Stimulated activated CD4-positive, alpha-beta T cell treated with anti-CD3 and anti-CD28 coated beads, Interleukin-2, amount 100 ng/mL, for 48 hours (primary cell): Measurements from ENCODE around the gene GPC1.

Source experiments
- DNase-seq, 2 donors: peaks; one replicate each; pipeline ENCODE4 v3.0.0-alpha.2; 2020

The GPC1 gene

DNA sequence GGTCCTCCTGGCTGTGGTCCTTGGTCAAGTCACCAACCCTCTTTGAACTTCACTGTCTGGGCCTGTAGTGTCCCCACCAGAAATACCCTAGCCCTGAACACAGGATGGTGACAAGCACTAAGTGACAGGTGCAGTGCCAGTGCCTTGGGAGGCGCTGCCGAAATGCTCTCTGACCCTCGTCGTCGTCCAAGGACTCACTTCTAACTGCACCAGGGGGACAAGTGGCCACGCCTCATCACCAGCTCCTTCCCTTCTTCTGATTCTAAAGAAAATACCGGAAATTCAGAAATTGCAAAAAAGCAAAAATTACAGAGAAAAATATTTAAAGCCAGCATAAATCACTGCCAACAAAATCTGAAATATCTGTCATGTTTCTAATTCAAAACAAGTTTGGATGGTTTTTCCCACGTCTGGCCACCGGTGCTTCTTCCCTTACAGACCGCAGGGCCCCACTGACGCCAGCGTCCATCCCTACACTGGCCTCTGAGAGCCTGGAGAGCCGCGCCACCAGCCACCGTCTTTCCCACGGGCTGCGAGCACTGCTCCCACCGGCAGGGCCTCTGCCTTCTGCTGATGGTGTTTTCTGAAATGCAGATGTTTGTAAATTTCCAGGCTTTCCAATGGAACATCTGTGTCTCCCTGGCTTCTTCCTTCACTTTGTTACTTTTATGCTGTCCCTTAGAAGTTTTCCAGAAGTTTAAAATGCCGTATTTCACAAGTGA lies 37.4 kb upstream of the GPC1 start:
- no peak for DNase-seq

DNA sequence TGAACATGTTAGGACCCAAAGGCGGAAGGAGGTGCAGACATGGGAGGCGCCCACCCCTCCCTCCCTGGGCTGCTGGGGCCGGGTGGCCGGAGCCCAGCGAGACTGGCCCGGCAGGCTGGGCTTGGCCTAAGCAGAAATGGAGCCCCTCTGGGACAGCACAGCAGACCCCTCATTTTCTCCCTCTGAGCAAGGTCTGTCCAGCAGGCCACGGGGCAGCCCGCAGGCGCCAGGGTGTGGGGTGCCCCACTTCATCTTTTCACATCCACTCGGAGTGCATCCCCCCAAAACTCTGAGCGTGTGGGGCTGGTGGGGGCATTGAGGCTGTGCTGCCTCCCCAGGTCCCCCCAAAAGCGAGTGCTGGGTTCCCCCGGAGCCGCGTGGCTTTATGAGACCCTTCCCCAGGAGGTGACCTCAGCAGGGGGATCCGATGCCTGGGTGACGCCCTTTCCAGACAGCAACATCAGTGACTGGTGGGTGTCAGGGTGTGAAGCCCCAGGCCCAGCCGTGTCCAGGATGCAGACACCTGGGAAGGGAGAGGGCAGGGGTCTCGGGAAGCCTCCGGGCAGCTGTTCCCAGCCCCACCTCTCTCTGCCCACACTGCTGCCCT lies 36.7 kb upstream of the GPC1 start:
- DNase-seq = no peak

DNA sequence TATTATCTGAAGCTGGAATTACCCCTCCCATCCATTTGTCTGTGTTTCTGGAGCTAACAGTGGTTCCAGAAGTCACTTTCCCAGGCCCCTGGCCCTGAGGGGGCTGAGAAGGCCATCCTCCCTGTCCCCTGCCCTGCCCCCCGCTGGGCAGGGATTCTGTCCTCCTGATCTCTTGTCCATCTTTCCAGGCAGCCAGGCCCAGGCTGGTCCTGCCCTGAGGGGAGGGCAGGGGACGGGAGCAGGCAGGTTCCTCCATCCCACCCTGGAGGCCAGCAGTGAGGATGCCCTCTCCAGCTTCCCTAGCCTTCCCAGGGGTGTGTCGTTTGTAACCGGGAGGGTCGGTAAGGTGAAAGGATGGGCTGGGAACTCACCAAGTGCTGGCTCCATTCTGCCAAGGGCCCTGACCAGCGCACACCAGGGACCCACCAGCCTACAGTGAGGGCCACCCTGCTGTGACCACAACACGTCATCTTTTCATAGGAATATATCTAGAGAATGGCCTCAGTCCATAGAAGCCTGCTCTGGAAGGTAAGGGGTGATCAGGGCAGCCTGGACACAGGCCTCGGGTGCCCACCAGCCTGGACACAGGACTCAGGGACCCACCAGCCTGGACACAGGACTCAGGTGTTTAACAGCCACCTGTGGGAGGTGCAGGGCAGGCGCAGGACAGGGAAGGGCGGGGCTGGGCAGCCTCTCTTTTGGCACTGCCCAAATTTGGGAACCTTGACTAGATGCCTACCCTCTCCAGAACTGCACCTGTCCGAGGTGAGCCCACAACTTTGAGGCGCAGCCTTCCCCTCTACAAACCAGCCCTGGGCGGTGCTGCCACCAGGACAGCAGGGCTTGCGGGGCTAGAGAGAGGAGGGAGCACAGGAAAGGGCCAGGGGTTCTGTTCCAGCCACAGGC lies 35.8 kb upstream of the GPC1 start:
- no peak for DNase-seq

DNA sequence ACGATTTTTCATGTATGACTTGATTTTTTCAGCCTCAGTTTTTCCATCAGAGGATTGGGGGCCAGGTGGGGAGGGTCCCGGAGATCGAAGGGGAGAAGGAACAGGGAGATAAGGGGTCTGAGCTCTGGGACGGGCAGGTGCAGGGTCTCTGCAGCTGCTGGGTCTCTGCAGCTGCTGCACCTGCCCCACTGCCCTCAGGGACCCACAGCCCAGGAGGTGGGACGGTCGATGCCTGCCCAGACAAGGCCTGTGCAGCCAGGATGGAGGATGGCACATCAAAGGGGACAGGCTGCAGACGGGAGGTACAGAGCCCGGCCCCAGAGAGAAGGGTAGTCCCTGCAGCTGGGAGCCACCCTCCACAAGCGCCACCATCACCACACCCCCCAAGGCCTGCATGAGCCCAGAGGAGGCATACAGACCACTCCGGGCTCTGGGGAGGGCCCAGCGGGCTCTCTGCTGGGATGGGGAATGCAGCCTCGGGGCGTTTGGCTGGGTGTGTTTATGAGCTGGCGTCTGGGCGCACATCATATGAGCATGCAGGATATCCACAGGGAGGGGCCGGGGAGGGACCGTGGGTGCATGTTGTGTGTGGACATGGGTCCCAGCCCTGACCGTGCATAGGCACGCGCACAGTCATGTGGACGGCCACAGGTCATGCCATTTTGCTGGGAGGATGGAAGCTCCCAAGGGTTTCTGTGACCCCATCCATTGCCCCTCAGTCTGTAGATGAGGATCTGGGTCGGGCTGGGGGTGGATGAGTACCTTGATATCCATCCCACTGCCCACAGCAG lies 34.9 kb upstream of the GPC1 start:
- no peak for DNase-seq

DNA sequence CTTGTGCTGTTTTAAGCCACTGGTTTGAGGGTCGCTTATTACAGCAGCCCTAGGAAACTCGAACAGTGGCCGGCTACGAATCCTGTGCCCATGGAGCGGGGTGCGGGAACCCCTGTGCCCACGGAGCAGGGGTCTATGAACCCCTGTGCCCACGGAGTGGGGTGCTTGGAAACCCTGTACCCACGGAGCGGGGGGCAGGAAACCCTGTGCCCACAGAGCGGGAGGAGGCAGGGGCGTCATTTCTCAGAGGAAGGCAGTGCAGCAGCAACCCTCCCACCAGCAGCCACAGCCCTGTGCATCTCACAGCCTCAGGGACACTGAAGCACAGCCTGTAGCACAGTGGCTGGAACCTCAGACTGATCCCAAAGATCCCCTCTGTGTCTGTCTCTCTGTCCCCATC lies 34.2 kb upstream of the GPC1 start:
- no peak for DNase-seq

DNA sequence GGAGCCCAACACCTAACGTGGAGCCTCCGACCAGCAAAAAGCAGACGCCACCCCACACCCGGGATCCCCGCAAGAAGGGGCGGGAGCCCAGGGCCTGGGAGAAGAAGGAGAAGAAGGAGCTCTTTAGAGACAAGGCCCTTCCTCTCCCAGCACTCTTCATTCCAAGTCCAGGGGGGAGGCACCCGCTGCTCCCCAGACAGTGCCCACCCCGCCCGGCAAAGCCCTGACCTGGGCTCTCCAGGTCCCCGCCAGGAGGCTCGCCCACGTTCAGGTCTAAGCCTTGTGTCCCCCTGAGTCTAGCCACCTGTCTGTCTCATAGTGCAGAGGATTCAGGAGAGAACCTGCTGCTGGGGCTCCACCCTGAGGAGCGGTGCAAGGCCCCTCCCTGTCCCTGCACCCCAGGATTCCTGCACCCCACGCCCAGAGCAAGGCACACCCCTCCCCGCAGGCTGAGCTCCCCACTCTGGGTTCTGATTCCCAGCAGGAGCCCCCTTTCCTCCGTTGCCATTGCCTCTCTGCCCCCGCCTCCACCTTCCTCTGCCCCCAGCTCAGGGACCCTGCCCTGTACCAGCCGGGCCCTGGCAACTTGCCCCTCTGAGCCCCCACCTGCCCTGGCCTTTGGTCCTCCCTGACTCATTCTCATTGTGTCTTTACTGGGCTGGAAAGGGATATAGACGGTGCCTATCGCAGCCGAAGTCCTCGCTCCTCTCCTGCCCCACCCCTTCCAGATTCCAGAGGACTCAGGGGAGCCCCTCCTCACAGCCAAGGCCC lies 33.5 kb upstream of the GPC1 start:
- no peak for DNase-seq

DNA sequence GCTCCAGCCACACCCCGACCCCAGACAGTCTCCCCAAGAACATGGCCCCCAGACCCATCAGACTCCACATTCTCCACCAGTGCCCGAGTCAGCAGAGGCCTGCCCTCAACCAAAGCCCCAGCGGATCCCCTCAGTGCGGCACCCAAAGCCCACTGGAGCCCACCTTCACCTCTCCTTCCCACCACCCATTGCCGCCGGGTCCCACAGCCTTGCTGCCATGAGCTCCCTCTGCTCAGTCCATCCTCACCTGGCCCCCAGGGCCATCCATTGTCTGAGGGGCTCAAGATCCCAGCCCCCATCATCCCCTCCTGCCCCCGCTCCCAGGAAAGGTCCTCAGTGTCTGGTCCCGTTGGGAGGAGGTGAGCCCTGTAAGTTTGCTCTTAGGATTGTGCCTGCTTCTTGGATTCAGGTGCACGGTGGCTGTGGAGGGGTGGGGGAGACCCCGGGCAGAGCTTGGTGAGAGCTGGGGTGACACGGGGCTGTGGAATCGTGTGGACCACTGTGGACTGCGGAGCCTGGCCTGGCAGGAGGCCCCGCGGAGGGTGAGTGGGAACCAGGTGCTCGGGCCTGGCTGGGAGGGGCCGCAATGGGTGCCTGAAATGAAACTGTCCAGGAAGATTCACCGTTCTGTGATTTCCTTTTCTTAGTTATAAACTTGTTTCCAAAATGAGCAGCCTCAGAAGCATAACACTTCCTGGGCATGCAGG lies 32.7 kb upstream of the GPC1 start:
- DNase-seq = no peak

DNA sequence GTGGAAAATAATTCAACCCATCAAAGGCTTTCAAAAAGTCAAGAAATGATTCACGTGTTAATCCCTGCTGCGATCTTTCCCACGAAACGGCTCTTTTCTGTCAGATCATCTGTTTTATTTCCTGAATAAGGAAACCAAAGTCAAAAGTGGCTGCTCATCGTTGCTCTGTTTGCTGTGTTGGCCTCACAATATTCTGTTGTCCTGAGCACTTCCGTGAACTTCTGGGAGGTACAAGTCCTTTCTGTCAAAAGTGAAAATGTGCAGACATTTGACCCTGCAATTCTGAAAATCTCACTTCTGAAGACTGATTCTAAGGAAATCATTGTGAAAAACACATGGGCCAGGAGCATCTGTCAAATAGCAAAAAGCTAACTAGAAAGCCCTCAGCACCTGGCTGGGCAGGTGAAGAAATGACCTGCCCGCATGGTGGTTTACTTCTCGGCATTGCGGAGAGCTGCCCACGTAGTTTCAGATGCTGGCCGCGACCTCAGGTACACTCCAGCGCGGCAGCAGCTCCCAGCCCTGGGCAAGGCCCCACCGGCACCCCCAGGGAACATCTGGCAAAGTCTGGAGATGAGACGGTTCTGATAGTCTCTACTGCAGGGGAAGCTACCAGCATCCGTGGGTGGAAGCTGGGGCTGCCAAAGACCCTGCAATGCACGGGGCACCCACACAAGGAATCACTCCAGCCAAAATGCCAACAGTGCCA lies 31.9 kb upstream of the GPC1 start:
- no peak for DNase-seq

DNA sequence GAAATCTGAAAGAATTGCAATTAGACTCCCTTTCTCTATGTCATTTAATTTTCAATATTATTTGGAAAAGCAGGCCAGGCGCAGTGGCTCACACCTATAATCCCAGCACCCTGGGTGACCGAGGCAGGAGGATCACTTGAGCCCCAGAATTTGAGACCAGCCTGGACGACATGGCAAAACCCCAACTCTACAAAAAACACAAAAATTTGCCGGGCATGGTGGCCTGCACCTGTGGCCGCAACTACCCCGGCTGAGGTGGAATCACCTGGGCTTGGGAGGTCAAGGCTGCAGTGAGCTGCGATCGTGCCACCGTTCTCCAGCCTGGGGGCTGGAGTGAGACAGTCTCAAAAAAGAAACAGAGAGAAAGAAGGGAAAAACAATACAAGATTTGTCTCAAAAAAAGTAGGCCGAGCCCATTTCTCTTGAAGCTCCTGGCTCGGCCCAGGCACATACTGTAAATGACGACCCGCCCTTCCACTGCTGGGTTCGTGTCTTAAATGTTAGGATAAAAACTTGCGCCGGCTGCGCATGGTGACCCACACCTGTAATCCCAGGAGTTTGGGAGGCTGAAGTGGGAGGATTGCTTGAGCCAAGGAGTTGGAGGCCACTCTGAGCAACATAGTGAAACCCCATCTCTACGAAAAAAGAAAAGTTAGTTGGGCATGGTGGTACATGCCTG lies 31.1 kb upstream of the GPC1 start:
- DNase-seq = no peak

DNA sequence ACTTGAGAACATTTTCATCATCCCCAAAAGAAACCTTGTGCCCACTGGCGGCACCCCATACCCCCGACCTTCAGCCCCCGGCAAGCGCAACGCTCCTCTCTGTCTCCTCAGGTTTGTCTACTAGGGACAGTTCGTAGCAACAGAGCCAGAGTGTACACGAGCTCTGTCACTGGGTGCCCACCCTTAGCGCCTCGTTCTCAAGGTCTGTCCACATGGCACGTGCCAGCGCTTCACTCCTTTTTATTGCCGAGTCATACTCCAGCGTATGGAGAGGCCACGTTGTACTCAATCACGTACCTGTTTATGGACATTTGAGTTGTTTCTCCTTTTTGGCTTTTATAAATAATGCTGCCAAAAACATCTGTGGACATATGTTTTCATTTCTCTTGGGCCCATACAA lies 30.3 kb upstream of the GPC1 start:
- no peak for DNase-seq

DNA sequence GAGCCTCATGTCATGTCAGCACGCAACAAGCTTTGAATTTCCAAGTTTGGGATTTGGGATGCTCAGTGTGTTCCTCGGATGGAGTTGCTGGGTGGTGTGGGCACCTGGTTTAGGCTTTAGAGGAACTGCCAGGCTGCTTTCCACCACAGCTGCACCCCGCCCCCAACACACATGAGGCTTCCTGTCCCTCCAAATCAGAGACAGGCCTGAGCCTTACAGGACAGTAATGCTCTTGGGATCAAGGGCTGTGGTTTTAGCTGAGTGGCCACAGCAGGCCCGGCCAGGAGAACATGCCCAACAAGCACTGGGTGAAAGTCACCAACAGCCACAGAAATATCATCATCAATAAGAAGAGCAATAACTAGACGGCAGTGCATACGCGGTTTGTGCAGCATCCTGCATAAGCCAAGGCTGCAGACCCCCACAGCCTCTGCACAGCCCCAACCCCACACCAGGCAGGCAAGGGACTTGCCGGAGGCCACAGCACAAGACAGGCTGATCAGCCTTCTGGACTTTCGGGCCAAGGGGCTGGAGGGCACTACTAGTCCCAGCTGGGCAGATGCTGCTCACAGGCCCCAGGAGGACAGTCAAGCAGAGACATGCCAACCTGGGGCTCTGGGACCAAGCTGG lies 29.7 kb upstream of the GPC1 start:
- DNase-seq = no peak

DNA sequence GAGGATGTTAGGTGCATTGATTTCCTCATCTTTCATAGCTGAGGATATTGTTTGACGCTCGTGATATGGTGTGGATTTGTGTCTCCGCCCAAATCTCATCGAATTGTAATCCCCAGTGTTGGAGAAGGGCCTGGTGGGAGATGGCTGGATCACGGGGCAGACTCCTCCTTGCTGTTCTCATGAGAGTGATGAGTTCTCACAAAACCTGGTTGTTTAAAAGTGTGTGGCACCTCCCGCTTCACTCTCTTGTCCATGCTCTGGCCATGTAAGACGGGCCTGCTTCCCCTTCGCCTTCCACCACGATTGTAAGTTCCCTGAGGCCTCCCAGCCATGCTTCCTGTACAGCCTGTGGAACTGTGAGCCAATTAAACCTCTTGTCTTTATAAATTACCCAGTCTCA lies 28.4 kb upstream of the GPC1 start:
- no peak for DNase-seq

DNA sequence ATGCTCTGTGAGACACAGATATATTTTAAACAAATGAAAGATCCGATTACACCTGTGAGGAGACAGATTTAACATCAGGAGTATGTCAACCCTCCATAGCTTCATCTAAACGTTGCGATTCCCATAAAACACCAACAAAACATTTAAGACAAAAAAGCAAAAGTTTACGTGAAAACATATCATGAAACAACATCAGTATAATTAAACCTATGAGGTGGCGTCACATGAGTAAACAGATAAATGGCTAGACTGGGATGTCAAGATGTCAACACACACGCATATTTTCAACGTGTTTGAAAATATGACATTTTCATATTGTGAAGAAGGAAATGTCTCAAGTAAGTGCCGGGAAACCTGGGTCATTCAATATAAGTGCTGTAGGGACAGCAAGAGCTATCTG lies 25.5 kb upstream of the GPC1 start:
- DNase-seq = no peak

DNA sequence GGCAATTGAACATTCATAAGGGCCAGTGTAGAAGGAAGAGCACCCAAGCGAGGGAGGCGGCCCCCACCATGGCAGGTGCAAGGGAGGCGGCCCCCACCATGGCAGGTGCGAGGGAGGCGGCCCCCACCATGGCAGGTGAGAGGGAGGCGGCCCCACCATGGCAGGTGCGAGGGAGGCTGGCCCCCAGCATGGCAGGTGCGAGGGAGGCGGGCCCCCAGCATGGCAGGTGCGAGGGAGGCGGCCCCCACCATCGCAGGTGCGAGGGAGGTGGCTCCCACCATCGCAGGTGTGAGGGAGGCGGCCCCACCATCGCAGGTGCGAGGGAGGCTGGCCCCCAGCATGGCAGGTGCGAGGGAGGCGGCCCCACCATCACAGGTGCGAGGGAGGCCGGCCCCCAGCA lies 24.7 kb upstream of the GPC1 start:
- no peak for DNase-seq

DNA sequence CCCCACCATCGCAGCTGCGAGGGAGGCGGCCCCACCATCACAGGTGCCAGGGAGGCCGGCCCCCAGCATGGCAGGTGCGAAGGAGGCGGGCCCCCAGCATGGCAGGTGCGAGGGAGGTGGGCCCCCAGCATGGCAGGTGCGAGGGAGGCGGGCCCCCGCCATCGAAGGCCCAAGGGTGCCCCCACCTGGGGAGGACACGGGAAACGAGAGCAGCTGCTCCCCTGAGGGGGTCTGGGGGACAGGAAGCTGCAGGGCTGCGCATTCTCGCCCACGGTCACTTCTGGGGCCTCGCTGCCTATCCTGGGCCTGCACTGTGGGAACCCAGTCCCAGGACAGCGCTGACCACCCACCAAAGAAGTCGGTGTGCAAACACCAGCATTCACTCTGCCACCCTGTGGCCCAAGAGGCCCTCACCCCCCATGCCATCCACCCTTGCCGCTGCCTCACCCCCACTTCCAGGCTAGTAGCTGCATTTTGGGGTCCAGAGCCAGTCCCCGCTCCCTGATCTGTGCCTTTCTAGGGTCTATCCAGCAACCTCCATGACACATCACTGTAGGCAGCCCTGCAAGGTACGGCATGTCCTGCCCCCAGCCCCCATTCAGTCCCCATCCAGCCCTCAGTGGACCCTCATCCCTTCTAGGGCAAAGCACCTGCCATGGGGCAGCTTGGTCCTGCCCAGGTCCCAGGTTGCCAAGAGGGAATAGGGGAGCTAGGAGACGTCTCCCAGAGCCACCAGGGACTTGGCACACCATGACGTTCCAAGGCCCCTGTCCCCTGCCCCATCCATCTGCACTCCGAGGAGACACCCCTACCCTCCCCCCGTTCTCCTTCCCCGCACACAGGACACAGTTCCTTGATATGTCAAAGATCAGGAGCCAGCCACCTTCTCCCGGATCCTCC lies 24.0 kb upstream of the GPC1 start:
- no peak for DNase-seq

DNA sequence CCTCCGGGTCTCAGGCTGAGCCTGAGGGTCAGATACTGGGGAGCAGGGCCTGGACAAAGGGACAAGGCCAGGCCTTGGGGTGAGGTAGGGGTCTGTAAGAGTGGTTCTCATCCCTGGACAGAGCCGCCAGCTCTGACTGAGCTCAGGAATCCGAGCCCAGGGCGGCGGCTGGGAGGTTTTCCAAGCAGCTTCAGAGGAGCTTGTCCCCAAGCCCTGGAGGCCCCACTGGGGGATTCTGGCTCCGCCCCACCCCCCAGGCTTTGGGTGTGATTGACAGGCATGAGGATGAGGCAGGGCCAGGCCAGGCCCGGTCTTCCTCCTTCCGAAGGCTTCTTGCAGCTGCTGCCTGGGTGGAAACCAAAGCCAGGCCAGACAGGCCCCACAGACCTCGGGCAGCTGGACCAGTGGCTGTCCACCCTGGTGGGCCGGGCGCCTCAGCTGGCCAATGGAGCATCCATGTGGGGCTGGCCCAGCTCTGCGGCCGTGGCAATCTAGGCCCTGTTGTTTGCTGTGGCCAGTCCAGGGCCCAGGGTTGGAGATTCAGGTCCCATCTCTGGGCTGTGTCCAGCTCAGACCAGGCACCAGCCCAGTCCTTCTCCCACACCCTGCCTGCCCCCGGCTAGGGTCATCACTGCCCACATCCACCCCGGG lies 23.1 kb upstream of the GPC1 start:
- no peak for DNase-seq

DNA sequence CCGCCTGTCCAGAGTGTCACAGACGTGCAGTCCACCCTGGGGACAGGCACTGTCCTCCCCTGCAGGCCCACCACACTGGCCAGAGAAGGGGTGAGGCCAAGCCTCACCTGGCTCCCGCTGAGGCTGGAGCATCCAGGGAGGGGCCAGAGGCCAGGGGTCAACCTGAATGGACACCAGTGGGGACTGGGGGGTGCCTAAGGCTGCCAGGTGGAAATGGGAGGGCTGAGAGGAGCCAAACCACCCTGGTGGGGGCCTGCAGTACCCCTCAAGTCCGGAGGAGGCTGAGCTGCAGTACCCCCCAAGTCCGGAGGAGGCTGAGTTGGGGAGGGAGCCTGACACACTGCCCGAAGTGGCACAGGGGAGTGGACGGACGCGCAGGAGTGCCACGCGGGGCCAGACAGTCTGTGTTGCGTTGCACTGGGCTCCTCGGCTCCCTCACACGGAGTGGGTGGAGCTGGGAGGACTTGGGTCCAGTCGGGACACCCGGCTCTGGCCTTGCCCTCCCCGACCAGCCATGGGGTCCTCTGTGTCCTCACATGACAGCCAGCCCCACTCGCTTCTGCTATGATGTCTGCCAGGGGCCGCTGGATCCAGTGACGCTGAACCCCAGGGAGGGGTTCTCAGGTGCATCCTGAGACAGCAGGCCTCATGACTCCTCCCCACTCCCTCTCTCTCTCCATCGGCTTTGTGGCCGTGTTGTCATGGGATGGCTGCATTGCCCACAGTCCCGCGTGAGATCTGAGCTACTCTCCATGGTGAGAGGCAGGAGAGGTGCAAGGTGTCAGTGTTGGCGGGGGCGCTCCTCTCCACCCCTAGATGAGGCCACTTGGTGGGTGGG lies 22.3 kb upstream of the GPC1 start:
- DNase-seq = no peak
